H1 (cell line): ENCODE data around the gene SLC25A26. TPM values are rescaled to one million over a fixed set of nuclear protein-coding genes. Genes with fewer than 3 reads are reported as not detected.

Experiments used
- CTCF ChIA-PET: fragments of 300-600 bp; sonication (Branson Sonifier 250); formaldehyde crosslinking; loops from one replicate; lab custom pipeline; 2021; ENCODE audit not compliant: partially characterized antibody; lab: Charles Lee
- POLR2A ChIA-PET: fragments of 300-600 bp; sonication (Branson Sonifier 250); formaldehyde crosslinking; loops from one replicate; lab custom pipeline; 2021; ENCODE audit warnings: inconsistent platforms; ENCODE audit not compliant: partially characterized antibody; lab: Charles Lee
- DNase-seq, 2 experiments: peaks; one replicate each; pipeline versions ENCODE4 v3.0.0 to v3.0.0-alpha.2; 2010 to 2022; ENCODE audit warnings: low spot score in 2 of 2, low read depth in 1 of 2, mixed read lengths in 1 of 2
- FAIRE-seq: peaks from 2 replicates; lab custom pipeline; 2011; peaks lifted over from hg19 to GRCh38; lab: Jason Lieb, UNC
- H2AFZ ChIP-seq: 2 replicates; pipeline ENCODE4 v1.8.1; 2012; ENCODE audit warnings: low read length, inconsistent platforms
- H2AK5ac ChIP-seq: 2 replicates; pipeline ENCODE4 v1.6.1; 2013; ENCODE audit warnings: low read depth, low read length
- H2BK120ac ChIP-seq: replicated peaks from 2 replicates; pipeline ENCODE3; 2013; ENCODE audit warnings: low read depth, low read length, inconsistent platforms
- H2BK12ac ChIP-seq: 2 replicates; pipeline ENCODE4 v1.6.1; 2013; ENCODE audit warnings: low read depth, low read length
- H2BK15ac ChIP-seq: 2 replicates; pipeline ENCODE4 v1.6.1; 2013; ENCODE audit warnings: low read length
- H2BK20ac ChIP-seq: 2 replicates; pipeline ENCODE4 v1.6.1; 2013; ENCODE audit warnings: low read length
- H2BK5ac ChIP-seq: 2 replicates; pipeline ENCODE4 v1.6.1; 2013; ENCODE audit warnings: low read depth, low read length
- H3K14ac ChIP-seq: 2 replicates; pipeline ENCODE4 v1.6.1; 2013; ENCODE audit warnings: inconsistent platforms; ENCODE audit not compliant: insufficient read length
- H3K18ac ChIP-seq: 2 replicates; pipeline ENCODE4 v1.6.1; 2013; ENCODE audit warnings: low read length; ENCODE audit errors: extremely low read depth
- H3K23ac ChIP-seq: 2 replicates; pipeline ENCODE4 v1.6.1; 2013; ENCODE audit warnings: inconsistent platforms; ENCODE audit not compliant: insufficient read length
- H3K23me2 ChIP-seq: 2 replicates; pipeline ENCODE4 v1.6.1; 2013; ENCODE audit warnings: low read depth, low read length
- H3K27ac ChIP-seq: 2 replicates; pipeline ENCODE4 v1.6.1; 2011; ENCODE audit warnings: low read depth, low read length, inconsistent platforms
- H3K27me3 ChIP-seq, 4 experiments: replicated peaks in 1 of 4; 1 replicate in 1 of 4; 2 replicates in 3 of 4; pipeline versions ENCODE4 v1.6.1 to v1.8.1; 2011 to 2013; ENCODE audit warnings: low read length in 3 of 4, mild to moderate bottlenecking in 3 of 4, inconsistent platforms in 2 of 4, mixed read lengths in 2 of 4, moderate library complexity in 1 of 4; ENCODE audit not compliant: control insufficient read depth in 3 of 4, insufficient read depth in 3 of 4; ENCODE audit errors: extremely low read depth in 1 of 4
- H3K36me3 ChIP-seq, 4 experiments: 2 replicates each; pipeline versions ENCODE4 v1.6.1 to v1.8.1; 2011 to 2013; ENCODE audit warnings: mild to moderate bottlenecking in 4 of 4, low read length in 3 of 4, moderate library complexity in 2 of 4, control low read depth in 1 of 4, inconsistent platforms in 1 of 4; ENCODE audit not compliant: insufficient read depth in 4 of 4, control insufficient read depth in 2 of 4
- H3K4ac ChIP-seq: replicated peaks from 2 replicates; pipeline ENCODE3; 2013; ENCODE audit warnings: low read length, low read depth, mixed read lengths, inconsistent platforms; ENCODE audit not compliant: insufficient read length
- H3K4me1 ChIP-seq, 4 experiments: replicated peaks in 1 of 4; 1 replicate in 1 of 4; 2 replicates in 3 of 4; pipeline versions ENCODE4 v1.6.1 to v1.8.1; 2011 to 2013; ENCODE audit warnings: low read length in 3 of 4, inconsistent platforms in 2 of 4, mixed read lengths in 1 of 4; ENCODE audit not compliant: insufficient read depth in 4 of 4, control insufficient read depth in 3 of 4
- H3K4me2 ChIP-seq, 2 experiments: 2 replicates each; pipeline versions ENCODE4 v1.6.1 to v1.8.1; 2011 to 2013; ENCODE audit warnings: low read depth in 2 of 2, low read length in 2 of 2, control low read depth in 1 of 2, inconsistent platforms in 1 of 2, mild to moderate bottlenecking in 1 of 2; ENCODE audit not compliant: insufficient read depth in 1 of 2
- H3K4me3 ChIP-seq, 4 experiments: fragments of 200-600, 300-600 bp in 1 of 4; sonication (generic), shearing (Covaris generic), sonication (Bioruptor Twin) in 1 of 4; 2 replicates each; pipeline versions ENCODE4 v1.5.1 to v1.8.1; 2011 to 2016; ENCODE audit warnings: low read length in 4 of 4, low read depth in 3 of 4, control low read depth in 2 of 4, inconsistent platforms in 2 of 4, mild to moderate bottlenecking in 2 of 4, mixed read lengths in 1 of 4, moderate library complexity in 1 of 4; ENCODE audit not compliant: insufficient read depth in 2 of 4; ENCODE audit errors: extremely low read depth in 1 of 4
- H3K56ac ChIP-seq: replicated peaks from 2 replicates; pipeline ENCODE3; 2013; ENCODE audit warnings: low read depth, mild to moderate bottlenecking, mixed read lengths, low read length, inconsistent platforms; ENCODE audit not compliant: insufficient read length
- H3K79me1 ChIP-seq: 2 replicates; pipeline ENCODE4 v1.6.1; 2013; ENCODE audit warnings: low read depth, low read length, control low read depth
- H3K79me2 ChIP-seq, 2 experiments: 2 replicates each; pipeline versions ENCODE4 v1.6.1 to v1.8.1; 2012 to 2013; ENCODE audit warnings: low read length in 2 of 2, mild to moderate bottlenecking in 2 of 2, inconsistent platforms in 1 of 2; ENCODE audit not compliant: insufficient read depth in 2 of 2, control insufficient read depth in 1 of 2
- H3K9ac ChIP-seq, 4 experiments: replicated peaks in 1 of 4; 1 replicate in 1 of 4; 2 replicates in 3 of 4; pipeline versions ENCODE4 v1.6.1 to v1.8.1; 2011 to 2013; ENCODE audit warnings: low read depth in 3 of 4, low read length in 3 of 4, control low read depth in 2 of 4, mild to moderate bottlenecking in 2 of 4, moderate library complexity in 2 of 4, inconsistent platforms in 1 of 4; ENCODE audit errors: extremely low read depth in 1 of 4
- H3K9me3 ChIP-seq, 2 experiments: 2 replicates each; pipeline versions ENCODE4 v1.6.1 to v1.8.1; 2012 to 2013; ENCODE audit warnings: mild to moderate bottlenecking in 2 of 2, moderate library complexity in 2 of 2, control low read depth in 1 of 2, inconsistent platforms in 1 of 2, low read depth in 1 of 2, low read length in 1 of 2, mixed read lengths in 1 of 2; ENCODE audit not compliant: insufficient read depth in 2 of 2
- H4K20me1 ChIP-seq, 2 experiments: replicated peaks in 1 of 2; 2 replicates each; pipeline versions ENCODE3 to v1.8.1; 2011 to 2013; ENCODE audit warnings: inconsistent platforms in 2 of 2, low read length in 2 of 2, mild to moderate bottlenecking in 1 of 2; ENCODE audit not compliant: insufficient read depth in 2 of 2, control insufficient read depth in 1 of 2
- H4K5ac ChIP-seq: 2 replicates; pipeline ENCODE4 v1.6.1; 2013; ENCODE audit warnings: low read length, low read depth, mixed read lengths, inconsistent platforms; ENCODE audit not compliant: insufficient read length
- H4K8ac ChIP-seq: 2 replicates; pipeline ENCODE4 v1.8.0; 2013; ENCODE audit warnings: mild to moderate bottlenecking, moderate library complexity, low read length, inconsistent platforms; ENCODE audit not compliant: insufficient read depth; ENCODE audit errors: extremely low read depth
- H4K91ac ChIP-seq: replicated peaks from 2 replicates; pipeline ENCODE3; 2013; ENCODE audit warnings: low read length, mixed read lengths, inconsistent platforms; ENCODE audit not compliant: insufficient read length
- CHD2 ChIP-seq: IDR thresholded peaks from 2 replicates; pipeline ENCODE4 v1.6.1; 2012; ENCODE audit warnings: low read length, improper control_type of control experiment
- JUN ChIP-seq: IDR thresholded peaks from 2 replicates; pipeline ENCODE4 v1.6.1; 2011; ENCODE audit warnings: low read depth, mild to moderate bottlenecking, improper control_type of control experiment, low read length
- NRF1 ChIP-seq: IDR thresholded peaks from 2 replicates; pipeline ENCODE4 v1.6.1; 2011; ENCODE audit warnings: mild to moderate bottlenecking, low read depth, low read length, improper control_type of control experiment
- RXRA ChIP-seq: IDR thresholded peaks from 2 replicates; pipeline ENCODE4 v1.6.1; 2011; ENCODE audit warnings: low read depth, mild to moderate bottlenecking, low read length, moderate library complexity; ENCODE audit not compliant: insufficient read depth
- SIRT6 ChIP-seq: IDR thresholded peaks from one replicate; pipeline ENCODE4 v1.7.1; 2012; ENCODE audit warnings: low read length, inconsistent platforms
- SIX5 ChIP-seq: IDR thresholded peaks from 2 replicates; pipeline ENCODE4 v1.6.1; 2011; ENCODE audit warnings: mild to moderate bottlenecking, low read depth, low read length
- TAF1 ChIP-seq: IDR thresholded peaks from 2 replicates; pipeline ENCODE4 v1.6.1; 2011; ENCODE audit warnings: mild to moderate bottlenecking, low read depth, low read length
- ZNF274 ChIP-seq: IDR thresholded peaks from 2 replicates; pipeline ENCODE4 v1.7.0; 2012; ENCODE audit warnings: low read length, borderline replicate concordance; ENCODE audit errors: extremely low read depth
- WGBS, 2 experiments: shearing (Covaris generic) in 1 of 2; methylation state at CpG; one replicate each; pipeline versions ENCODE4 v1.1.6 to v1.1.7; 2013 to 2015; ENCODE audit warnings: low lambda C conversion rate in 2 of 2, mixed read lengths in 2 of 2, inconsistent platforms in 1 of 2, low coverage in 1 of 2, missing lambda C conversion rate in 1 of 2; ENCODE audit not compliant: insufficient replicate concordance in 2 of 2, insufficient coverage in 1 of 2, insufficient read length in 1 of 2; ENCODE audit errors: extremely low coverage in 1 of 2, missing lambda C conversion rate in 1 of 2; 5-methylcytosine and 5-hydroxymethylcytosine counted together
- polyA plus RNA-seq, 7 experiments: library from polyadenylated mRNA; depleted of rRNA in 3 of 7; stranded (reverse) in 5 of 7; unstranded in 2 of 7; fragments of >200 nt in 5 of 7; fragments of 200-250 nt in 2 of 7; gene quantifications; 1 replicate in 5 of 7; 2 replicates in 1 of 7; 4 replicates in 1 of 7; pipeline versions ENCODE4 v1.2.1 to v1.2.3, GENCODE V29; 2011 to 2013; ENCODE audit warnings: missing spikeins in 2 of 7, mixed read lengths in 2 of 7
- total RNA-seq: library from RNA; stranded (reverse); fragmentation: NEBNext Ultra II Directional; extraction: Animal tissue kit (Norgen Biotek cat#: 25700); gene quantifications from 2 replicates; pipeline ENCODE4 v1.2.1, GENCODE V29; 2021
- TF ChIP-seq, protein P1 (sequence below), 3 experiments: IDR thresholded peaks; 1 replicate in 2 of 3; 2 replicates in 1 of 3; pipeline versions ENCODE4 v1.5.1 to v1.6.1; 2011; ENCODE audit warnings: low read length in 3 of 3, mild to moderate bottlenecking in 3 of 3, inconsistent platforms in 2 of 3, low read depth in 1 of 3, moderate library complexity in 1 of 3; ENCODE audit not compliant: insufficient read depth in 1 of 3; ENCODE audit errors: control extremely low read depth in 1 of 3

The SLC25A26 gene
- total and polyA plus RNA-seq, 2 of the 8 experiments (the other 6 are each of a cell fraction or from before 2014, with no cell fraction given) = 30.0 to 37.0 TPM

DNA sequence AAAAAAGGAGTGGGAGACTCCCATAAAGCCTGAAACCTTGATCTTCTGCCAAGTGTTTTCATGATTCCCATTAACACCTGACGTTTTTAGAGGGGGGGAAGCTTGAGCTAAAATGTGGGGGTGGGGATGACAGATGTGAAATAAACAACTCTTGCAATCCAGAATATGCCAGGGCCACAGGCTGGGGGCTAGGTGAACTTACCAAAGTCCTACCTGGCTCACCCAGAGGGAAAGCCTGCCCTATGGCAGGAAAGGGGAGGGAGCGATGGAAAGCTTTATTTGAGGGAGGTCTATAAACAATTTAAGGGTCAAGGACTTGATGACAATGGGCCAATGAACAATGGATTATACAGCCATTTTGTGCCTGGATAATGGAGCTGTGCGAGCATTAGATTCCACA lies 171.7 kb downstream of the SLC25A26 start:
- H4K20me1 ChIP-seq = peaks cover 0 to 7% of the 10 kb centered on the region in 2 experiments

More for the DNA sequence above, 171.7 kb downstream of the SLC25A26 start:
- no peak overlapping the region for H2AFZ ChIP-seq
- no peak overlapping the region for H3K27ac ChIP-seq
- H2BK20ac ChIP-seq = no peak overlapping the region
- ChIA-PET POLR2A (no interaction called here), CTCF (interaction anchor here (1.0 to 4.9 kb wide), 5 partner anchors 11 to 139 kb away, joined by 3 to 28 read pairs (median 11); no protein-coding TSS in a partner anchor)
- no peak overlapping the region for H4K5ac ChIP-seq
- no peak overlapping the region for H3K14ac ChIP-seq
- H3K4me1 ChIP-seq = no peaks in the 10 kb centered on the region; a peak in 1 of 7 replicates
- no peak overlapping the region for H2BK120ac ChIP-seq
- H3K23ac ChIP-seq = no peak overlapping the region
- TF ChIP-seq CHD2 (no peak), NRF1 (no peak), ZNF274 (no peak), JUN (no peak), SIRT6 (no peak), TAF1 (no peak), RXRA (no peak), SIX5 (no peak)
- TF ChIP-seq, protein P1, sequence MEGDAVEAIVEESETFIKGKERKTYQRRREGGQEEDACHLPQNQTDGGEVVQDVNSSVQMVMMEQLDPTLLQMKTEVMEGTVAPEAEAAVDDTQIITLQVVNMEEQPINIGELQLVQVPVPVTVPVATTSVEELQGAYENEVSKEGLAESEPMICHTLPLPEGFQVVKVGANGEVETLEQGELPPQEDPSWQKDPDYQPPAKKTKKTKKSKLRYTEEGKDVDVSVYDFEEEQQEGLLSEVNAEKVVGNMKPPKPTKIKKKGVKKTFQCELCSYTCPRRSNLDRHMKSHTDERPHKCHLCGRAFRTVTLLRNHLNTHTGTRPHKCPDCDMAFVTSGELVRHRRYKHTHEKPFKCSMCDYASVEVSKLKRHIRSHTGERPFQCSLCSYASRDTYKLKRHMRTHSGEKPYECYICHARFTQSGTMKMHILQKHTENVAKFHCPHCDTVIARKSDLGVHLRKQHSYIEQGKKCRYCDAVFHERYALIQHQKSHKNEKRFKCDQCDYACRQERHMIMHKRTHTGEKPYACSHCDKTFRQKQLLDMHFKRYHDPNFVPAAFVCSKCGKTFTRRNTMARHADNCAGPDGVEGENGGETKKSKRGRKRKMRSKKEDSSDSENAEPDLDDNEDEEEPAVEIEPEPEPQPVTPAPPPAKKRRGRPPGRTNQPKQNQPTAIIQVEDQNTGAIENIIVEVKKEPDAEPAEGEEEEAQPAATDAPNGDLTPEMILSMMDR (IDR thresholded peaks at IDR 0.05; ENCODE audit: control extremely low read depth in 1 of 3, insufficient read depth in 1 of 3, low read depth in 1 of 3, low read length in 3 of 3) = no peak
- no peaks in the 10 kb centered on the region for H3K23me2 ChIP-seq
- no peak for FAIRE-seq
- H3K18ac ChIP-seq = no peak overlapping the region
- no peak overlapping the region for H4K91ac ChIP-seq
- no peak overlapping the region for H3K4me2 ChIP-seq
- H2BK12ac ChIP-seq = no peak overlapping the region
- no peak overlapping the region for H3K4me3 ChIP-seq
- H3K27me3 ChIP-seq = no peaks in the 10 kb centered on the region
- 88% methylated on average over 3 of the region's 3 CpGs; no CpG with 5 or more reads in 1 of the 2 experiments for WGBS, 2 experiments
- H3K9ac ChIP-seq = no peak overlapping the region
- H3K79me1 ChIP-seq = peaks cover 2% of the 10 kb centered on the region; the same call in 1 of the 2 replicates
- no peak overlapping the region for H4K8ac ChIP-seq
- H3K36me3 ChIP-seq = peaks cover 40 to 88% (median 58%) of the 10 kb centered on the region in 4 experiments
- H3K4ac ChIP-seq = no peak overlapping the region
- no peak for DNase-seq
- H3K9me3 ChIP-seq = no peaks in the 10 kb centered on the region
- H3K56ac ChIP-seq = no peak overlapping the region
- no peak overlapping the region for H2AK5ac ChIP-seq
- no peak overlapping the region for H2BK15ac ChIP-seq
- no peak overlapping the region for H2BK5ac ChIP-seq
- peaks cover 0 to 29% of the 10 kb centered on the region in 2 experiments; a peak in 2 of 4 replicates for H3K79me2 ChIP-seq
